GM18951 (cell line): ENCODE measurements around the gene RIC8B.

Source experiments
- POLR2A ChIP-seq: IDR thresholded peaks from 4 replicates; pipeline ENCODE4 v1.6.1; 2011; ENCODE audit warnings: mild to moderate bottlenecking; ENCODE audit not compliant: insufficient read length, insufficient read depth; ENCODE audit errors: extremely low read depth
- in situ Hi-C: fragments of 300-500 bp; cut with MboI; formaldehyde crosslinking; loops from one replicate; pipeline ENCODE4 v1.12.0; 2022; ENCODE audit warnings: low sequenced_read_pairs, mixed read lengths, inconsistent platforms; ENCODE audit not compliant: unreplicated experiment

RIC8B gene

DNA sequence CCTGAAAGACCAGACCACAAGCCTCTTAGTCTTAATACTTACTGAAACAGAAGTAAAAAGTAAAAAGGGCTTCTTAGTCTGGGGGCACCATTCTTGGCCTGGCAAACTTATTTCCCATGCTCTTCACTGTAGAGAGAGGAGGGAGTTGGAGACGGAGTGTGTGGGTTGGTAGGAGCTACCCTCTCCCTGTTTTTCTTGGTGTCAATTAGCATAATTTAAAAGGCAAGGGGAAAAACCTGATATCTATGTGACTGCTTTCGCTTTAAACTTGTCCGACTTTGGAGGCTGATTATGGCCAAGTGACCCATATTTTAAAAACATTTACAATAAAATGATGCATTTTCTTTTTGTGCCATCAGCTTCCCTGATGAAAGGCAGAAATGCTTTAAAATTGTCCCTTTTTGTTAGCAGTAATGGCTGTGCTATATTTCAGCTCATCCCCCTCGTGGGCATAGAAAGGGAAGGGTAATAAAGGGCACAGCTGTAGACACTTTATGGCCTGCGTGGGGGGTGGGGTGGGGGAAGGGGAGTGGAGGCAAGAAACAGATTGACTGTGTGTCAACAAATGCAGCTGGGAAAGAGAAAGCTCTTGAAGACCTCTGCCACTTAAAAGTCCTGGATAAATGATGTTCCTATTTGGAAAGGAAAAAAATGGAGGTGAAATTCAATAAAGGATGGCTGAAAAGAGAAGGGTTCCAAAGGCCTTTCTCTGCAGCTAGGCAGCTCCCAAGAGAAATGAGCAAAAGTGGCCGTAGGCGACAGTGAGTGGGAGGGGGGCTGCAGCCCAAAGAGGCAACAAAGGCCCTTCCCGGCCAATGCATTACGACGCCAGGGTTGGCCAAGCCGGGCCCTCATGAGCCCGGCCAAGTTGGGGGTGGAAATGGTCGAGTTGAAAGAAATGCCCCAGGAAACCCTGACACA is 123.8 kb downstream of the RIC8B start:
- no peak for TF ChIP-seq POLR2A
- in situ Hi-C loops: no loop called here

DNA sequence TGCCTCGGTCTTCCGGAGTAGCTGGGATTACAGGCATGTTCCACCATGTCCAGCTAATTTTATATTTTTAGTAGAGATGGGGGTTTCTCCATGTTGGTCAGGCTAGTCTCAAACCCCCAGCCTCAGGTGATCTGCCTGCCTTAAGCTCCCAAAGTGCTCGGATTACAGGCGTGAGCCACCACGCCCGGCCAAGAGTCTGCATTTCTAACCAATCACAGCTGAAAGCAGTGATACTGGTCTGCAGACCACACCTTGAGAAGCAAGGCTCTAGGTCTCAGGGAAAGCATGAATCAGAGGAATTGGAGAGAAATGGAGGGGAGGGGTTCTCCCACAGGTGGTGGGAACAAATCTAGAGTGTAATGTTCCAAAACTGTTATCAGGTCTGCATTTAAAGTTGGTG is 126.1 kb downstream of the RIC8B start:
- in situ Hi-C loops: no loop called here
- TF ChIP-seq POLR2A: no peak

DNA sequence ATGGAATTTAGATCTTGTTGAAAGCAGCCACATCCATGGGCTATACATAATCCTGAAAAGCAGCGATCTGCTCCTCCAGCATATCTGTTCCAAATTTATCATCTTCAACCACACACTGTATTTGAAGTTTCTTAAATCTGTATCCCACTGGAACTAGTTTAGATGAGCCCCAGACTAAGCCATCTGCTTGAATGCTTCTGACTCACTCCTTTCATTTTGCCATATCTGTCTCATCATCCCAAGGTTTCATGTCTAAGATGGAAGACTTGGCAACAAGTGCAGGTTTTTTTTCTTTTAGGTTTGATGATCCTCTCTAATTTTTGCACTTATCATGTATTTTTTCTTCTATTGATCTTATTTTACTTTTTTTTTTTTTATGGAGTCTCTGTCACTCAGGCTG is 126.8 kb downstream of the RIC8B start:
- in situ Hi-C loops: no loop called here

DNA sequence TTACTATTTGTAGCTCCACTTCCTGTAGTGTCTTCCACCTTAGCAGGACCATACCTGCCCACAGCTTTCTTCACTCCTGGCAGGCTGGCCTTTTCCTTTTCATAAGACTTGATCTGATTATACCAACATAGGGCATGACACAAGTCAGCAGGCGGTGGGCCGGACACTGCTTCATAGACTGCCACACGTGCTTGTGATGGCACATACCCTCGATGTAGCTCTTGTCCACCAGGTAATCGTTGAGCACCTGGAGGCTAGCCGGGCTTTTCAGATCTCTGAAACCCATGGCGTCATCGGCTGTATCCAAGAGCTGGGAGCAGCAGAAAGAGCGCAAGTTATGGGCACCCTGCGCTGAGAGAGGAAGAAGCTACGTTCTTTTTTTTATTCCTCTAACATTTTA is 127.6 kb downstream of the RIC8B start:
- no peak for TF ChIP-seq POLR2A
- in situ Hi-C loops: no loop called here

More for the DNA sequence above, 126.8 kb downstream of the RIC8B start:
- TF ChIP-seq POLR2A: no peak

DNA sequence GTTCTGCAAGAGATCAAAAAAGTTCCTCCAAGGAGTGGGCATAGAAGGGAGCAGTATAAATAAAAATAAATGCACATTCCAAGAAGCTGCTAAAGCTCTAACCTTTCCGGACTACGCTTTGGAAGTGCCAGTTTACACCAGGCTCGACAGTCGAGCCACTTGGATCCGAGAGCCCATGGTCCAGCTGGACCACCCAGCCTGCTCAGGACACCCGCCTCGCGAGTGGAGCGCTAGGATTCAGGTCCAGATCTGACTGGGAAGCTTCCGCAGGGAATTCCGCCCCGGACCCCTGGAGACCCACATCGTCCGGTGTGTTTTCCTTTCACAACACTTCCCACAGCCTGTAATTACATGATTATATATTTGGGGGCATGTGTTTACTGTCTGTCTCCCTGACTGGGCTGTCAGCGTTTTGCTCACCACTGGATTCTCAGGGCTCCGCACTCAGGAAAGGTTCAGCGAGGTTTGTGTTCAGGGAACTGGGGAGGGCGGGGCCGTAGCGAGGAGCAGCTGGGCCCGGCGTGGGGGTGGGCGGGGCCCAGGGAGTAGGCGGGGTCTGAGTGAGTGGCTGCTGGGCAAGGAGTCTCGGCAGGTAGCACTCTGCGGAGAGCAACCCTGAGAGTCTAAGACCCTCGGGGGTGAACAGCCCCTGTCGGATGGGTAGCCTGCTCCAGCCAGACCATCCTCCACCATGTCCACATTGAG is 128.9 kb downstream of the RIC8B start:
- no peak for TF ChIP-seq POLR2A
- in situ Hi-C loops: no loop called here

DNA sequence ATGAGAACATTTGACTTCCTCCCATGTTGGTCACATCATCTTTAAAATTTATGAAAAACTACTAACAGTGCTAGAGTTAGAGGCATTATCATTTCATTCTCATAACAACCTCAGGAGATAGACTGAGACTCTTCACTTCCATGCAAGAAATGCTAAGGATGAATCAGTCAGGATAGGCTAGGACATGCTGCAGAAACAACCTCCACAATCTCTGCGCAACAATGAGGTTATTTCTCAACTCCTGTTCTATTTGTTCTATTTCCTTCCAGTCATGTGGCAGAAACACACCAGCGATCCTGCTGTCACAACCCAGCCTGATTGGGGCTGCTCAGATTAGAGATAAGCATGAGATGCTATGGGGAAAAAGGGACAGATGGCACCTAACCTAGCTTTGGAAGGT is 132.2 kb downstream of the RIC8B start:
- in situ Hi-C loops: no loop called here
- TF ChIP-seq POLR2A: no peak

DNA sequence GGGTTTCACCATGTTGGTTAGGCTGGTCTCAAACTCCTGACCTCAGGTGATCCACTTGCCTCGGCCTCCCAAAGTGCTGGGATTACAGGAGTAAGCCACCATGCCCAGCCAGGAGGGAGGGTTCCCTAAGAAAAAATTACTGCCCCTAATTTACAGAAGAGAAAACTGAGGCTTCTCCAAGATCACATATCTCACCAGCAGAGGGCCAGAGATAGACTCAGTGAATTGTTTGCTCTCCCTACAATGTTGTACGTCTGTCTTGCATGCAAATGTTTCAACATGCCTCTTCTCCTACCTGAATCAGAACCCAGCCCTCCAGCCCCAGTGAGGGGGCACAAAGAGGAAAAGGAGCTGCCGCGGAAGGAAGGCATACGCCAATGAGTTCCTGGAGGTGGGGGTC is 132.9 kb downstream of the RIC8B start:
- TF ChIP-seq POLR2A: no peak
- in situ Hi-C loops: no loop called here

DNA sequence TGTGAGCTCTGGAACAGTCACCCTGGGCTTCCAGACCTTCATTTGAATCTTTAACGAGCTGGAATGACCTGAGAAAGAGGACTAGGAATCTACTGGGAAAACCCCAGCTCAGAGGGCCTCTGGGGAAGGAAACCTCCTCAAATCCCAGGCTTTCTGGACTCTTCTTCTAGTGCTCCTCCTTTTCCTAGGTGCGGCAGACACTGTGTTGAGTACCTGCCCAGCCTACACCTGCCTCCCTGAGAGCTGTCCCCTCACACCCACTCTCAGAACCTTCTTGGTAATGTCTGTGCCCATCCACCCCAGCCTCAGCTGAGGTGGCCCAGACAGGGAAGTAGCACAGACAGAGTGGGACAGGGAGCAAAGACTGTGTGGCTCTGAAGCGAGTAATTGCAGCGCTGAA is 133.4 kb downstream of the RIC8B start:
- in situ Hi-C loops: no loop called here

DNA sequence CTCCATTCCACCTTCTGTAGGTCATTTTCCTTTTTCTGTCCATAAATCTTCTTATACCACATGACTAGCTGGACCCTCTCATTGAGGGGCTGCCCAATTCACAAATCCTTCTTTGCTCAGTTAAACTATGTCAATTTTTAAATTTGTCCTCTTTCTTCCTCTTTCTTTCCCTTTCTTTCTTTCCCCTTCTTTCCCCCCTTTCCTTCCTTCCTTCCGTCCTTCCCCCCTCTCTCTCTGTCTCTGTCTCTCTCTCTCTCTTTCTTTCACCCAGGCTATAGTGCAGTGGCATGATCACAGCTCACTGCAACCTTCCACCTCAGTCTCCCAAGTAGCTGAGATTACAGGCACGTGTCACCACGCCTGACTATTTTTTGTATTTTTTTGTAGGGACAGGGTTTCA is 134.1 kb downstream of the RIC8B start:
- no peak for TF ChIP-seq POLR2A

More for the DNA sequence above, 133.4 kb downstream of the RIC8B start:
- no peak for TF ChIP-seq POLR2A

DNA sequence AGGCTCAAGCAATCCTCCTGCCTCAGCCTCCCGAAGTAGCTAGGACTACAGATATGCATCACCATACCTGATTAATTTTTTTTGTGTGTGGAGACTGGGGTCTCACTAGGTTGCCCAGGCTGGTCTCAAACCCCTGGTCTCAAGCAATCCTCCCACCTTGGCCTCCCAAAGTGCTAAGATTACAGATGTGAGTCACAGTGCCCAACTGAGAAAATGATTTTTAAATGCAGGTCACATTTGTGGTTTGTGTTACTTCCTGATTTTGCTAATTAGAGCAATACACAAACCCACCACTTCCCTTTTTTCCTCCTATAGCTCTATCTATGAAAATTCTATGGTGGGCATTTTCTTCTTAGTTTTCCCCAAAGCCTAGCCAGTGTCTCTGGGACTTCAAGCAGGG is 135.7 kb downstream of the RIC8B start:
- no peak for TF ChIP-seq POLR2A
- in situ Hi-C loops: loop anchor here (5.0 kb wide), 1 partner anchor 533 kb away; no protein-coding TSS in a partner anchor

More for the DNA sequence above, 134.1 kb downstream of the RIC8B start:
- in situ Hi-C loops: no loop called here

DNA sequence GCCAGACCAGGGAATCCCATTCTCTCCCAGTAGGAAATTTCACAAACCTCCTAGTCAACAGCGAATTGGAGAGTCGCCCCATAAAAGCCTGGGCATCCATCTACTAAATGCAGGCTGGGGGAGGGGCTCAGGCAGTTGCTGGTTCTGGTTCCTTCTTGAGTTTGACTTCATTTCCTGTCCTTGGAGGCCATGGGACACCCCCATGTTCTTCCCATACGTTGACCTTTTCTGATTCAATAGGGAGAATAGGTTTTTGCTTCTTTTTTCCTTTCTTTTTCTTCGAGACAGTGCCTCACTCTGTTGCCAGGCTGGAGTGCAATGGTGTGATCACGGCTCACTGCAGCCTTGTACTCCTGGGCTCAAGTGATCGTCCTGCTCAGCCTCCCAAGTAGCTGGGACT is 137.1 kb downstream of the RIC8B start:
- in situ Hi-C loops: loop anchor here (5.0 kb wide), 1 partner anchor 534 kb away; no protein-coding TSS in a partner anchor

DNA sequence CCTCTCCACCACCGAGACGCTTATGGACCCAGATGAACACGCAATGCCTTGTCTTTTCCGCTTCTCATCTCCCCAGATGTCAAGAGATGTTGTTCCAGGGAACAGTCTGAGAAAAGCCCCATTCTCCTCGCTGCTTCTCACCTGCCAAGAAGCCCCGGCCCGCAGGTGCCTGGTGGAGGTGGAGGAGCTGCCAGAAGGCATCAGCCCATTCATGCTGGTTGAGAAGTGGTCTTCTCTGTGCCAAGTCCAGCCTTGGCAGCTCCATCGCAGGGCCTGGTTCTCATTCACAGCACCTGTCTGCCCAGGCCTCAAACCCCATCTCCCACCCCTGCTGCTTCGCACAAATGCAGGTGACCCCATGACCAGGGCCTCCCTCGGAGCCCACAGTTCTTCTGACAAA is 139.0 kb downstream of the RIC8B start:
- in situ Hi-C loops: loop anchor here (5.0 kb wide), 1 partner anchor 536 kb away; no protein-coding TSS in a partner anchor
- TF ChIP-seq POLR2A: no peak

More for the DNA sequence above, 137.1 kb downstream of the RIC8B start:
- TF ChIP-seq POLR2A: no peak

DNA sequence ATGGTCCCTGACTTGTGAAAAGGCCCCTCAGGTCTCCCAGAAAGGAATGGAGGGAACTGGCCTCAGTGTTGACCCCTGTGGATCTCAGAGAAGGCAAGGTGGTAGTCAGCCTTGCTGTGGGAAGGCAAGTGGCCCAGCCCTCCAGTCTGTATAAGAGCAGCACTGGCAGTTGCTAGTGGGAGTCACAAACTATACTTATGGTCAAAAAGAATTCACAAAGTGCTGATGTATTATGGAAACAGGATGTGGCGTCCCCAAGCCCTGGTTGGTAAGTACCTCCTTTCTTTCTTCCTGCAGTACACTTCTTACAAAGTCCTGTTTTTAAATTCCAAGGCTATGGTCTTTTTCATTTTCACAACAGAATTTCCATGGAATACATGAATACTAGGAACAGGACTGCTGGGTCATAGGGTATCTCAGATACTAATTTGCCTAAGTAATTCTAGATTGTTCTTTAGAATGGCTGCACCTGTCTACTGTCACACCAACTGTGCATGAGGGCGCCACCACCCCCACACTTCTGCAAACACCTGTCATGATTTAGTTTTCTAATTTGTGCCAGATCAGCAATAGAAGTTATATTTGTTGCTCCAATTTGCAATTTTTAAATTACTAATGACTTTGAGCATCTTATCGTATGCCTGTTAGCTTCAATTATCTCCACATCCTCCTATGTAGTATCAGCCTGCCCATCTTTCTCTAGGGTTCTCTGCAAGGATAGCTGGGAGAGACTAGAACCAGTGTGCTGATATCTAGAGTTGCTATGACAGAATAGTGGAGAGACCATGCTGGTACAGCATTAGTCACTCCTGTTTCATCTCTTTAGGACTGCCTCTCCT is 140.5 kb downstream of the RIC8B start:
- TF ChIP-seq POLR2A: no peak
- in situ Hi-C loops: loop anchor here (5.0 kb wide), 1 partner anchor 538 kb away; no protein-coding TSS in a partner anchor
